Measurements from ENCODE around the gene LPIN1.

The LPIN1 gene

DNA sequence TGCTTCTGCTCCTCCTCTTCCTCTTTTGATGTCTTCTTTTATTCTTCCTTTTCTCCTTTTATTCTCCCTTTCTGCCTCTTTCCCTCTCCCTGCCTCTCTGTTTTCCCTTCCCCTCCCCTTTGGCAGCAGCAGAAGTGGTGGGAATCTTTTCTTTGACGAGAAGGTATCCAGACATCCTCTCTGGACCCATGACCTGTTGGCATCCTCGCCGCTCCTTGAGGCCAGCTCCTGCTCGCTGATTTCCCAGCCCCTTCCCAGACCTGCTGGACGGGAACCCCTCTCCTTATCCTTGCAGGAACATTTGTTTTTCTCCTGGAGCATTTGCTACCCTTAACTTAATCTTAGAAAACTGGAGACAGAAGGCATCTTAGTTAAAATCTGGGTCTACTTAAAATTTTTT is 130.5 kb downstream of the LPIN1 start:
- Mint-ChIP-seq H3K36me3 (ENCODE audit: low read depth) (no peaks in the 10 kb centered on the region), H3K4me3 (no peak overlapping the region), H3K4me1 (peaks cover 8% of the 10 kb centered on the region), H3K9me3 (no peaks in the 10 kb centered on the region), H3K27me3 (peaks cover 6% of the 10 kb centered on the region), H3K27ac (no peak overlapping the region)
- ATAC-seq, result no peak
- no peak for DNase-seq
